Measurements from ENCODE around the gene B3GALNT2.
"Not testable (repeated sequence)": the region's sequence is repeated elsewhere in the genome, so short reads cannot be mapped to it uniquely, and the experiment has no call there.

- TF ChIP-seq POLR2A, CTCF, POLR2AphosphoS5 (IDR thresholded peaks at IDR 0.05): not testable (repeated sequence)
Observed at GRCh38 chr1:235542845-235543244, 38.6 kb upstream of the B3GALNT2 start.

Measured in prostate gland (tissue), 2 donors.